Measurements from ENCODE around the gene EIF5B.

The EIF5B gene

DNA sequence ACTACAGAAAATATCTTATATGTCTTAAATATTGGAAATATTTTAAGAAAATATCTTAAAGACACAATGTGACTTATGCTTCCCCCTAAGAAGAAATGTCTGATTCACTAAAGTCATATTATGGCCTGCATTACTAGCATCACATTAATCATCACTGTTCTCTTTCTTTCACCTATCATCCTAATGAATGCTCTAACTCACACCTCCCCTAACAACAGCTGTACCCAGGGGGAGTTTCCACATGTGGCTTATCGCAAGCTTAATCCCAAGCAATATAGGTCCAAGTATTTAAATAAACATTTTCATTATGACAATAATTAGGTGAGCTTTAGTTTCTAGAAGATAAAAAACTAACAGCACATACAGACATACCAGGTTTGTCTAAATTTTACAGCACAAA lies 113.0 kb downstream of the EIF5B start:
- H3K9me3 ChIP-seq, result no peaks in the 10 kb centered on the region
- H3K4me3 ChIP-seq (ENCODE audit: low read depth in 1 of 2, low read length in 1 of 2), result no peak overlapping the region
- H3K27ac ChIP-seq, result no peak overlapping the region
- TF ChIP-seq, protein P1, sequence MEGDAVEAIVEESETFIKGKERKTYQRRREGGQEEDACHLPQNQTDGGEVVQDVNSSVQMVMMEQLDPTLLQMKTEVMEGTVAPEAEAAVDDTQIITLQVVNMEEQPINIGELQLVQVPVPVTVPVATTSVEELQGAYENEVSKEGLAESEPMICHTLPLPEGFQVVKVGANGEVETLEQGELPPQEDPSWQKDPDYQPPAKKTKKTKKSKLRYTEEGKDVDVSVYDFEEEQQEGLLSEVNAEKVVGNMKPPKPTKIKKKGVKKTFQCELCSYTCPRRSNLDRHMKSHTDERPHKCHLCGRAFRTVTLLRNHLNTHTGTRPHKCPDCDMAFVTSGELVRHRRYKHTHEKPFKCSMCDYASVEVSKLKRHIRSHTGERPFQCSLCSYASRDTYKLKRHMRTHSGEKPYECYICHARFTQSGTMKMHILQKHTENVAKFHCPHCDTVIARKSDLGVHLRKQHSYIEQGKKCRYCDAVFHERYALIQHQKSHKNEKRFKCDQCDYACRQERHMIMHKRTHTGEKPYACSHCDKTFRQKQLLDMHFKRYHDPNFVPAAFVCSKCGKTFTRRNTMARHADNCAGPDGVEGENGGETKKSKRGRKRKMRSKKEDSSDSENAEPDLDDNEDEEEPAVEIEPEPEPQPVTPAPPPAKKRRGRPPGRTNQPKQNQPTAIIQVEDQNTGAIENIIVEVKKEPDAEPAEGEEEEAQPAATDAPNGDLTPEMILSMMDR (IDR thresholded peaks at IDR 0.05), result no peak
- H3K27me3 ChIP-seq, result no peaks in the 10 kb centered on the region
- no peaks in the 10 kb centered on the region for H3K4me1 ChIP-seq (ENCODE audit: control insufficient read depth in 1 of 2, insufficient read depth in 1 of 2, low read depth in 1 of 2, low read length in 1 of 2)
- H3K36me3 ChIP-seq, result peaks cover 55% of the 10 kb centered on the region

Measured in neutrophil (primary cell).